Peyer's patch (tissue), 4 donors: ENCODE results near the gene MOCS1. TPM values are rescaled to one million over a fixed set of nuclear protein-coding genes. Genes with fewer than 3 reads are reported as not detected.

ENCODE experiments used
- DNase-seq, 3 donors: peaks; one replicate each; pipeline ENCODE4 v3.0.0-alpha.2; 2017 to 2019
- H3K27ac ChIP-seq, 4 donors: fragments of 200-600 bp; sonication (generic); one replicate each; pipeline ENCODE4 v1.5.1; 2016 to 2019
- H3K27me3 ChIP-seq, 2 donors: fragments of 200-600 bp; sonication (generic); one replicate each; pipeline ENCODE4 v1.5.1; 2019
- H3K36me3 ChIP-seq, 3 donors: fragments of 200-600 bp; sonication (generic); one replicate each; pipeline ENCODE4 v1.5.1; 2016 to 2019
- H3K4me1 ChIP-seq, 4 donors: fragments of 200-600 bp; sonication (generic); one replicate each; pipeline ENCODE4 v1.5.1; 2016 to 2019
- H3K4me3 ChIP-seq, 4 donors: fragments of 200-600 bp; sonication (generic); 1 replicate in 3 of 4; 2 replicates in 1 of 4; pipeline ENCODE4 v1.5.1; 2016 to 2019; ENCODE audit warnings: mild to moderate bottlenecking in 1 of 4
- H3K9me3 ChIP-seq, 4 donors: fragments of 200-600 bp; sonication (generic); one replicate each; pipeline ENCODE4 v1.5.1; 2016 to 2019; ENCODE audit warnings: mild to moderate bottlenecking in 1 of 4
- CTCF ChIP-seq, 6 experiments: fragments of 450-650 bp in 4 of 6; fragments of 200-600 bp in 2 of 6; sonication (generic) in 1 of 6; IDR thresholded peaks; one replicate each; pipeline ENCODE4 v1.5.1; 2017 to 2019; ENCODE audit warnings: antibody characterized with exemption in 6 of 6, mild to moderate bottlenecking in 3 of 6, moderate library complexity in 1 of 6
- POLR2A ChIP-seq, 2 donors: fragments of 450-650 bp; IDR thresholded peaks; one replicate each; pipeline ENCODE4 v1.5.1; 2017; ENCODE audit warnings: antibody characterized with exemption in 2 of 2, mild to moderate bottlenecking in 2 of 2, moderate library complexity in 2 of 2
- total RNA-seq, 4 donors: library from RNA; depleted of rRNA; stranded (reverse); fragments of >200 nt; gene quantifications; one replicate each; pipeline ENCODE4 v1.1.0, GENCODE V29; 2016

MOCS1 gene
- total RNA-seq, 4 donors from 2014 or later, result 32.2 to 62.0 (median 53.6) TPM

GRCh38 chr6:39933669-39934130 is 562 bp downstream of the MOCS1 start:
- Histone ChIP-seq H3K4me3 (peak overlapping the region; percentile 39 to 97 (median 66)), H3K27ac (peak overlapping the region; percentile 70 to 87 (median 81)), H3K36me3 (no peaks in the 10 kb centered on the region), H3K4me1 (peaks cover 0 to 11% (median 0%) of the 10 kb centered on the region in 4 donors), H3K9me3 (no peaks in the 10 kb centered on the region), H3K27me3 (no peaks in the 10 kb centered on the region)
- TF ChIP-seq POLR2A (IDR thresholded peaks at IDR 0.05), result no peak
- TF ChIP-seq CTCF (IDR thresholded peaks at IDR 0.05), result no peak
- no peak for DNase-seq

GRCh38 chr6:39932386-39932910 is 1.8 kb downstream of the MOCS1 start:
- Histone ChIP-seq H3K9me3 (no peaks in the 10 kb centered on the region), H3K4me1 (peaks cover 0 to 11% (median 0%) of the 10 kb centered on the region in 4 donors), H3K27ac (peak overlapping the region in 1 of 4 donors; percentile 55), H3K36me3 (no peaks in the 10 kb centered on the region), H3K4me3 (peak overlapping the region in 3 of 4 donors; percentile 8 to 97 (median 92)), H3K27me3 (no peaks in the 10 kb centered on the region)
- DNase-seq, result no peak
- TF ChIP-seq POLR2A (IDR thresholded peaks at IDR 0.05) (no peak), CTCF (IDR thresholded peaks at IDR 0.05) (no peak)

DNA sequence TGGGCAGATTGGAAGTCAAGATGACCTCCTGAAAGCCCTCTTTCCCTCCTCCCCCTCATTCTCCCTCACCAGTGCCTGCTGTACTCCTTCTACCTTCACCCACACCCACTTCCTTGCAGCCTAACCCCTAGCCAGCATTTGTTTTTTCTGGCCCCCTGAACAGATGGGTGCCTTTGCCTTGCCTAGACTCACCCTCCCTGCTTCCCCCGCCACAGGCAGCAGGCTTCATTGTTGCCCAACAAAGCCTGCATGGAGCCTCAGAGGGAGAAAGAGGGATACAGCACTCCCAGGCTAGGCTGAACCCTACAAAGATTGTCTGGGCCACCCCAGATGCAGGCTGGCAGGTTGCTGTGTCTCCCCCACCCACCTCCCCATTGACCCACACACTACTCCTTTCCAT is 2.7 kb downstream of the MOCS1 start:
- no peak for DNase-seq
- no peak overlapping the region for H3K4me3 ChIP-seq
- peaks cover 0 to 16% (median 0%) of the 10 kb centered on the region in 4 donors for H3K4me1 ChIP-seq
- TF ChIP-seq CTCF (IDR thresholded peaks at IDR 0.05) (no peak), POLR2A (IDR thresholded peaks at IDR 0.05) (no peak)
- H3K36me3 ChIP-seq, result peaks cover 0 to 6% (median 0%) of the 10 kb centered on the region in 3 donors
- H3K27me3 ChIP-seq, result no peaks in the 10 kb centered on the region
- H3K9me3 ChIP-seq, result no peaks in the 10 kb centered on the region
- peak overlapping the region in 1 of 4 donors; percentile 49 for H3K27ac ChIP-seq

- H3K4me1 ChIP-seq, result peaks cover 0 to 16% (median 0%) of the 10 kb centered on the region in 4 donors
- TF ChIP-seq POLR2A (IDR thresholded peaks at IDR 0.05), result no peak
- TF ChIP-seq CTCF (IDR thresholded peaks at IDR 0.05), result no peak
- peaks cover 0 to 14% (median 0%) of the 10 kb centered on the region in 3 donors for H3K36me3 ChIP-seq
- H3K27ac ChIP-seq, result peak overlapping the region in 2 of 4 donors; percentile 25 to 49
- no peak for DNase-seq
- no peaks in the 10 kb centered on the region for H3K27me3 ChIP-seq
- no peak overlapping the region for H3K4me3 ChIP-seq
- no peaks in the 10 kb centered on the region for H3K9me3 ChIP-seq
Observed at GRCh38 chr6:39930540-39930939, 3.7 kb downstream of the MOCS1 start.

DNA sequence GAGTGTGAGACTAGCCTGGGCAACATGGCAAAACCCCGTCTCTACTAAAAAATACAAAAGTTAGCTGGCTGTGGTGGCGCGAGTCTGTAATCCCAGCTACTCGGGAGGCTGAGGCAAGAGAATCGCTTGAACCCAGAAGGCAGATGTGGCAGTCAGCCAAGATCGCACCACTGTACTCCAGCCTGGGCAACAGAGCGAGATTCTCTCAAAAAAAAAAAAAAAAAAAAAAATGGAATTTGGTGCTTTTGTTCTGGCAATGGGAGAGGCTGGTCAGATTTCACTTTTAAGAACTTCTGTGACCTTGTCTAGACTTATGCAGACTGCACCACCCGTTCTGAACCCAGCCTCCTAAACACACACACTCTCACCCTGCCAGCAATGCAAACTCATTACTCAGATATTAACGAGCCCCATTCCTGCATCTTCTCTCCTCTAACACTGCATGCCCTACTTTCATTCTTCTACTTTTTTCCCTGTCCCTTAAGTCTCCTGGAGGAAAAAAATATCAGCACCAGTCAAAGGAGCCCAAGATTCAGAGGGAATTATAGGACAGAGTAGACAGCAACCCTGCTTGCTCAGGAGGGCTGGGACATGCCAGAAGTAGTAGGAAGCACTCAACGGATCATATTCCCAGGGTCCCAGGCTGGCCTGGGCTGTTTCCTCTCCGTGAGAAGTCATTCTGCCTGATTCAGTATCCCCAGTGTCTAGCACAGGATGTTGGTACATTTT is 4.4 kb downstream of the MOCS1 start:
- Histone ChIP-seq H3K27ac (peak overlapping the region in 2 of 4 donors; percentile 25 to 49), H3K9me3 (no peaks in the 10 kb centered on the region), H3K27me3 (no peaks in the 10 kb centered on the region), H3K4me1 (peaks cover 0 to 17% (median 0%) of the 10 kb centered on the region in 4 donors), H3K4me3 (no peak overlapping the region), H3K36me3 (peaks cover 0 to 20% (median 0%) of the 10 kb centered on the region in 3 donors)
- TF ChIP-seq CTCF (IDR thresholded peaks at IDR 0.05), result no peak
- no peak for TF ChIP-seq POLR2A (IDR thresholded peaks at IDR 0.05)
- DNase-seq, result no peak
